Ovary (tissue), 9 donors: ENCODE data around the gene INTS11. TPM values are rescaled to one million over a fixed set of nuclear protein-coding genes. Genes with fewer than 3 reads are reported as not detected.

ENCODE experiments used
- DNase-seq, 5 donors: peaks; one replicate each; pipeline ENCODE4 v3.0.0-alpha.2; 2019 to 2020
- H3K27ac ChIP-seq, 2 donors: fragments of 200-600 bp; one replicate each; pipeline versions ENCODE4 v1.5.1 to v1.8.0; 2019 to 2022
- H3K27me3 ChIP-seq: fragments of 200-600 bp; one replicate; pipeline ENCODE4 v1.8.0; 2022
- H3K36me3 ChIP-seq: fragments of 200-600 bp; sonication (generic); one replicate; pipeline ENCODE4 v1.5.1; 2019
- H3K4me1 ChIP-seq: one replicate; pipeline ENCODE4 v1.8.1; 2013; ENCODE audit warnings: mild to moderate bottlenecking, moderate library complexity; ENCODE audit not compliant: insufficient read depth
- H3K4me3 ChIP-seq: fragments of 200-600 bp; sonication (generic); one replicate; pipeline ENCODE4 v1.5.1; 2017
- H3K9me3 ChIP-seq, 2 donors: fragments of 200-600 bp in 1 of 2; sonication (generic) in 1 of 2; one replicate each; pipeline versions ENCODE4 v1.5.1 to v1.8.1; 2013 to 2019; ENCODE audit warnings: mild to moderate bottlenecking in 1 of 2, moderate library complexity in 1 of 2
- EP300 ChIP-seq: sonication (generic); formaldehyde crosslinking; IDR thresholded peaks from one replicate; pipeline ENCODE4 v1.6.1; 2017; ENCODE audit warnings: antibody characterized with exemption
- POLR2A ChIP-seq: fragments of 450-650 bp; IDR thresholded peaks from one replicate; pipeline ENCODE4 v1.6.1; 2017; ENCODE audit warnings: antibody characterized with exemption, mild to moderate bottlenecking, moderate library complexity
- WGBS, 3 donors: extraction: QIAGEN DNeasy Blood & Tissue Kit in 1 of 3; methylation state at CpG; one replicate each; pipeline versions ENCODE4 v1.1.5 to v1.1.7; 2013 to 2017; 5-methylcytosine and 5-hydroxymethylcytosine counted together
- intact Hi-C, 4 donors: fragments of 100-400 bp; cut with DNase I; formaldehyde crosslinking; loops; one replicate each; pipeline versions ENCODE4 v1.11.0 to v1.15.1; 2022 to 2023
- polyA plus RNA-seq, 2 donors: library from polyadenylated mRNA; stranded (reverse); fragments of 200-250 nt in 1 of 2; fragments of 350-450 nt in 1 of 2; fragmentation: Illumina TruSeq in 1 of 2; extraction: RNeasy Lipid Tissue Mini Kit (QIAGEN cat#74804) in 1 of 2; gene quantifications; one replicate each; pipeline ENCODE4 v1.2.3, GENCODE V29; 2013 to 2014
- total RNA-seq, 7 donors: library from RNA; depleted of rRNA in 2 of 7; stranded (reverse); fragments of >200 nt in 2 of 7; fragmentation: NEBNext Ultra II Directional in 3 of 7; extraction: Animal tissue kit (Norgen Biotek cat#: 25700) in 3 of 7; gene quantifications; one replicate each; pipeline versions ENCODE4 v1.1.0 to v1.2.4, GENCODE V29; 2016 to 2023
- TF ChIP-seq, protein P1 (sequence below), 3 donors: fragments of 450-650 bp in 2 of 3; fragments of 200-600 bp in 1 of 3; IDR thresholded peaks; one replicate each; pipeline versions ENCODE4 v1.5.1 to v1.8.0; 2016 to 2022; ENCODE audit warnings: antibody characterized with exemption in 3 of 3, mild to moderate bottlenecking in 1 of 3
- donor health status: DM: no; HTN: no; CAD: no; lungs with moderate emphysema.
- donor health status: DM: no; HTN: no; CAD: no.
- donor health status: Bipolar disorder and iron deficiency.
- donor health status: DM: yes; HTN: yes; CAD: no.
- donor health status: DM: no; HTN: no; CAD: no.
- donor health status: DM: yes; HTN: yes; CAD: no.

INTS11 gene
- total and polyA plus RNA-seq, 9 donors, result 72.6 to 135 (median 109) TPM

GRCh38 chr1:1345384-1345783 lies 20.9 kb upstream of the INTS11 start:
- Histone ChIP-seq H3K4me1 (peaks cover 26% of the 10 kb centered on the region), H3K27me3 (no peaks in the 10 kb centered on the region), H3K9me3 (no peaks in the 10 kb centered on the region), H3K36me3 (no peaks in the 10 kb centered on the region), H3K27ac (no peak overlapping the region), H3K4me3 (no peak overlapping the region)
- intact Hi-C loops, result no loop called here
- TF ChIP-seq EP300, result no peak
- no peak for TF ChIP-seq POLR2A
- TF ChIP-seq, protein P1, sequence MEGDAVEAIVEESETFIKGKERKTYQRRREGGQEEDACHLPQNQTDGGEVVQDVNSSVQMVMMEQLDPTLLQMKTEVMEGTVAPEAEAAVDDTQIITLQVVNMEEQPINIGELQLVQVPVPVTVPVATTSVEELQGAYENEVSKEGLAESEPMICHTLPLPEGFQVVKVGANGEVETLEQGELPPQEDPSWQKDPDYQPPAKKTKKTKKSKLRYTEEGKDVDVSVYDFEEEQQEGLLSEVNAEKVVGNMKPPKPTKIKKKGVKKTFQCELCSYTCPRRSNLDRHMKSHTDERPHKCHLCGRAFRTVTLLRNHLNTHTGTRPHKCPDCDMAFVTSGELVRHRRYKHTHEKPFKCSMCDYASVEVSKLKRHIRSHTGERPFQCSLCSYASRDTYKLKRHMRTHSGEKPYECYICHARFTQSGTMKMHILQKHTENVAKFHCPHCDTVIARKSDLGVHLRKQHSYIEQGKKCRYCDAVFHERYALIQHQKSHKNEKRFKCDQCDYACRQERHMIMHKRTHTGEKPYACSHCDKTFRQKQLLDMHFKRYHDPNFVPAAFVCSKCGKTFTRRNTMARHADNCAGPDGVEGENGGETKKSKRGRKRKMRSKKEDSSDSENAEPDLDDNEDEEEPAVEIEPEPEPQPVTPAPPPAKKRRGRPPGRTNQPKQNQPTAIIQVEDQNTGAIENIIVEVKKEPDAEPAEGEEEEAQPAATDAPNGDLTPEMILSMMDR (IDR thresholded peaks at IDR 0.05), result no peak
- 56 to 63% (median 58%) methylated on average over 5 to 16 of the region's 16 CpGs for whole genome bisulfite sequencing, 3 donors
- DNase-seq, result no peak

- no peaks in the 10 kb centered on the region for H3K9me3 ChIP-seq
- H3K4me3 ChIP-seq, result no peak overlapping the region
- no peaks in the 10 kb centered on the region for H3K36me3 ChIP-seq
- H3K27ac ChIP-seq, result no peak overlapping the region
- TF ChIP-seq EP300 (no peak), POLR2A (no peak)
- TF ChIP-seq, protein P1 (IDR thresholded peaks at IDR 0.05), result no peak
- intact Hi-C loops, result no loop called here
- H3K4me1 ChIP-seq, result peaks cover 26% of the 10 kb centered on the region
- no peaks in the 10 kb centered on the region for H3K27me3 ChIP-seq
- 74 to 78% (median 75%) methylated on average over 11 to 15 of the region's 15 CpGs for WGBS, 3 donors
- DNase-seq, result no peak
Measured at GRCh38 chr1:1344655-1345361, 20.3 kb upstream of the INTS11 start.

DNA sequence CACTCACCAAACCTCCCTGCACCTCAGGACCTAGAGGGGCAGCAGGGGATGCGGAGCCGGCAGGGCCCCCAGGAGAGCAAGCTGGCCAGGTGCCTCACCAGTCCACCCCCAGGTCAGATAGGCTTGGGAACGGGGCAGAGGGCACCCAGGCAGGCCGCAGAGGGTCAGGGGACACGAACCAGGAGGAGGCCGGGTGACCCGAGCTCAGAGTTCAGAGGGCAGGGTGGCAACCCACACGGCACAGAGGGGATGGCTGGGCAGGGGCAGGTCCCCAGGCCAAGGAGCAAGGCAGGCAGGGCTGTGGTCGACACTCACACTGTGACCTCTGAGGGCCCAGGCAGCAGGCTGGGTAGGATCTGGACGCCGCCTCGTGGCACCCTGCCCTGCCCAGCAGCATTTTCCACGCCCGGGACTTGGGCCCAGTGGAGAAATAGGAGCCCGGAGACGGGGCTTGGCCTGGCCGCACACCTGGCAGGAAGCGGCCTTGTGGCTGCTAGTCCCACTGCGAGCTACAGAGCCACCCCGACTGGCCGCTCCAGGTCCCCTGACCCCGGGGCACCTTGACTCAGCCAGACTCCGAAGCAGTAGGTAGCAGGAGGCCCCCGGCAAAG lies 19.5 kb upstream of the INTS11 start:
- TF ChIP-seq, protein P1 (IDR thresholded peaks at IDR 0.05), result no peak
- no peak for TF ChIP-seq POLR2A
- no peak for TF ChIP-seq EP300
- 85 to 88% (median 88%) methylated on average over 22 to 24 of the region's 24 CpGs for WGBS, 3 donors
- Histone ChIP-seq H3K27me3 (no peaks in the 10 kb centered on the region), H3K36me3 (no peaks in the 10 kb centered on the region), H3K4me1 (peaks cover 26% of the 10 kb centered on the region), H3K9me3 (no peaks in the 10 kb centered on the region), H3K4me3 (no peak overlapping the region), H3K27ac (no peak overlapping the region)
- intact Hi-C loops, result no loop called here
- no peak for DNase-seq

DNA sequence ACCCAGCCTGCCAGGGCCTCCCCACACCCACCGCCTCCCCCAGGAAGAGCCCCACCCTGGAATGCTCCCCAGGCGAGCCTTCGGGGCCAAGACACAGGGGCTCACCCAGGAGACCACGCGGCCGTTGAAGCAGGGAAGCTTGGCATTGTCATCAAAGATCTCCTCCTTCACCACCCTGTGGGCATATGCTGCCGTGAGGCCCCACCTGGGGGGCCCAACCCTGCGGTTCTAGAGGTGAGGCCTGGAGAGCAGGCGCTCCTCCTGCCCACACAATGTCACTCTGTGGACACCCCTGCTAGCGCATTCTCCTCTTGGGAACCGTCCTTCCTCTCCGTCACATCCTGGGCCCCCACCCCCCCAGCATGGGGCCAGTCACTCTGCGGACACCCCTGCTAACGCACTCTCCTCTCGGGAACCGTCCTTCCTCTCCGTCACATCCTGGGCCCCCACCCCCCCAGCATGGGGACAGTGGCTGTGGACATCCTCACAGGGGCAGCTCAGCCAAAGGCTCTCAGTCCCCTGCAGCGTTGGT lies 18.2 kb upstream of the INTS11 start:
- intact Hi-C loops, result no loop called here
- Histone ChIP-seq H3K9me3 (no peaks in the 10 kb centered on the region), H3K27me3 (no peaks in the 10 kb centered on the region), H3K4me1 (peaks cover 18% of the 10 kb centered on the region), H3K4me3 (no peak overlapping the region), H3K36me3 (no peaks in the 10 kb centered on the region), H3K27ac (no peak overlapping the region)
- TF ChIP-seq, protein P1 (IDR thresholded peaks at IDR 0.05), result no peak
- no peak for TF ChIP-seq EP300
- TF ChIP-seq POLR2A, result no peak
- DNase-seq, result no peak
- 79 to 88% (median 86%) methylated on average over 17 to 18 of the region's 18 CpGs for WGBS, 3 donors
